T-helper 17 cell (primary cell): Measurements from ENCODE around the gene TRAK1. TPM values are rescaled to one million over a fixed set of nuclear protein-coding genes. Genes with fewer than 3 reads are reported as not detected.
A peak's percentile ranks its signal among the peaks of the same experiment; 100 is the strongest.

Experiments used
- ATAC-seq: fragments of 150-1000 bp; cut with Tn5 transposase; 2 replicates; pipeline ENCODE4 v1.10.0; 2021; ENCODE audit warnings: mild to moderate bottlenecking, moderate library complexity
- DNase-seq, 3 donors: peaks; one replicate each; pipeline versions ENCODE4 v3.0.0 to v3.0.0-alpha.2; 2020 to 2021
- H3K9me3 ChIP-seq: one replicate; pipeline ENCODE4 v1.7.0; 2013; ENCODE audit warnings: low read length, mild to moderate bottlenecking; ENCODE audit not compliant: control insufficient read depth, poor library complexity, severe bottlenecking
- H3K27ac Mint-ChIP-seq: one replicate; pipeline ENCODE4 v1.8.0; 2022; ENCODE audit warnings: mild to moderate bottlenecking, moderate library complexity, mixed read lengths
- H3K27me3 Mint-ChIP-seq: one replicate; pipeline ENCODE4 v1.8.0; 2022; ENCODE audit warnings: mixed read lengths
- H3K36me3 Mint-ChIP-seq: one replicate; pipeline ENCODE4 v1.8.0; 2022; ENCODE audit warnings: low read depth, mixed read lengths
- H3K4me1 Mint-ChIP-seq: one replicate; pipeline ENCODE4 v1.8.0; 2022; ENCODE audit warnings: mild to moderate bottlenecking, mixed read lengths
- H3K4me3 Mint-ChIP-seq: one replicate; pipeline ENCODE4 v1.8.0; 2022; ENCODE audit warnings: mild to moderate bottlenecking, moderate library complexity, mixed read lengths
- total RNA-seq, 4 donors: library from RNA in 2 of 4; stranded (reverse) in 2 of 4; gene quantifications; one replicate each; pipeline ENCODE4 v1.2.3 and lab custom pipeline; 2022 to 2026

TRAK1 gene
- total RNA-seq, 2 donors from 2014 or later: 22.6 to 23.8 TPM

DNA sequence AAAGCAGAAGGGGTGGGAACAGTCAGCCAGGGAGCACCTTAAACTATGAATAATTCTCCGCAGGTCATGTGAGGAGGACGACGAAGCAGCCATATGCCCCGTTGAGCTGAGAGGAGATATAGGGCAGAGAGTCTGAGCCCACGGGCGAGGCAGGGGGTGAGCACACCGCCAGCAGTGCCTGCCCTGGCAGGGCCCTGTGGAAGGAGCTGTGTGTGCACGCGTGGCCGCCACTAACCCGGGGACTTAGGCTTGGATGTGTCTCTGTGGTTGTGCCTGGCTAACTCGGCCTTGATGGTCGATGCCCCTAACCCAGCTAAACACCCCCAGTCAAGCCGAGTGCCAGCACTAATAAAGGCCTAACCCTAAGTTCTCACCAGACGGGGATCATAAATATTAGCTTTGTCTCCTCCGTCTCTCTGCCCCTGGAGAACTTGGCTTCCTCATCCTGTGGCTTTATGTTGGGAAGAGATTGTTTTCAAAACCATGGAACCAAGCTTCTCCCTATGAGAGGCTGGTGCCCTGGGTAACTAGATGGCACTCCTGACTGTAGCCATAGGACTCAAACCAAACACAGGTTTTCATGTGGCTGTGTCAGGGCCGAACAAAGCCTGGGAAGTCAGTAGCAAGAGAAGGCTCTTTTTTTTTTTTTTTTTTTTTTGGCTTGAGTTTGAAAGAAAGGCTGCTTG is 129.4 kb downstream of the TRAK1 start:
- DNase-seq (no peak), ATAC-seq (no peak)
- H3K27ac Mint-ChIP-seq: no peak overlapping the region
- H3K36me3 Mint-ChIP-seq: peaks cover 7% of the 10 kb centered on the region
- no peaks in the 10 kb centered on the region for H3K27me3 Mint-ChIP-seq
- H3K9me3 ChIP-seq: no peaks in the 10 kb centered on the region
- H3K4me1 Mint-ChIP-seq: peaks cover 15% of the 10 kb centered on the region
- no peak overlapping the region for H3K4me3 Mint-ChIP-seq

DNA sequence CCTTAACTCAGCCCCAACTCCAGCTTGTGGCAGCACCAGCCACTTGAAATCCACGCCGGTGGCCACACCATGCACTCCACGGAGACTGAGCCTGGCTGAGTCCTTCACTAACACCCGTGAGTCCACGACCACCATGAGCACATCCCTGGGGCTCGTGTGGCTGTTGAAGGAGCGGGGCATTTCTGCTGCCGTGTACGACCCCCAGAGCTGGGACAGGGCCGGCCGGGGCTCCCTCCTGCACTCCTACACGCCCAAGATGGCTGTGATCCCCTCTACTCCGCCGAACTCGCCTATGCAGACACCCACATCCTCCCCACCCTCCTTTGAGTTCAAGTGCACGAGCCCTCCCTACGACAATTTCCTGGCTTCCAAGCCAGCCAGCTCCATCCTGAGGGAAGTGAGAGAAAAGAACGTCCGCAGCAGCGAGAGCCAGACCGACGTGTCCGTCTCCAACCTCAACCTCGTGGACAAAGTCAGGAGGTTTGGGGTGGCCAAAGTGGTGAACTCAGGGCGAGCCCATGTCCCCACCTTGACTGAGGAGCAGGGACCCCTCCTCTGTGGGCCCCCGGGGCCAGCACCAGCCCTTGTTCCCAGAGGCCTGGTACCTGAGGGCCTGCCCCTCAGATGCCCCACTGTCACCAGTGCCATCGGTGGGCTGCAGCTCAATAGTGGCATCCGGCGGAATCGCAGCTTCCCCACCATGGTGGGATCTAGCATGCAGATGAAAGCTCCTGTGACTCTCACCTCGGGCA is 132.0 kb downstream of the TRAK1 start:
- Mint-ChIP-seq H3K4me1 (peaks cover 4% of the 10 kb centered on the region), H3K4me3 (no peak overlapping the region), H3K27ac (no peak overlapping the region), H3K36me3 (peaks cover 4% of the 10 kb centered on the region), H3K27me3 (no peaks in the 10 kb centered on the region)
- no peaks in the 10 kb centered on the region for H3K9me3 ChIP-seq
- no peak for ATAC-seq
- DNase-seq: no peak

DNA sequence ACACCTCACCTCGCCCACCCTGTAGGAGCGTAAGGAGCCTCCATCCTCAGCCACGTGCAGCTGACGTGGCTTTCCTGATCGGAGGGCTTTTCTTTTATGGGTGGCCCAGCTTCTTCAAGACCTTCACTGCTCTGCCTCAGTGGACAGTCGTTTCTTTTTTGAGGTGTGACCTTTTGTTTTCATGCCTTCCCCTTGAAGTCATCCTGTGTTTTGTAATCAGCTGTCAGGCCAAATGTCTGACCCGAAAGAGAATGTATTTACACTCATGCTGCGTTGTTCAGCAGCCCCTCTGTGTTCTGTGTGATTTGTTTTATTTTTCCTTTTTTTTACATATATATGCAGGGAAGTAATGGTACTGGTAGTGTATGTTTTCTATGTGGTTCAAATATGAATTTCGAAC is 133.0 kb downstream of the TRAK1 start:
- DNase-seq: no peak
- Mint-ChIP-seq H3K27ac (no peak overlapping the region), H3K4me1 (peaks cover 4% of the 10 kb centered on the region), H3K36me3 (peaks cover 4% of the 10 kb centered on the region), H3K4me3 (no peak overlapping the region), H3K27me3 (no peaks in the 10 kb centered on the region)
- ATAC-seq: no peak
- H3K9me3 ChIP-seq: no peaks in the 10 kb centered on the region

DNA sequence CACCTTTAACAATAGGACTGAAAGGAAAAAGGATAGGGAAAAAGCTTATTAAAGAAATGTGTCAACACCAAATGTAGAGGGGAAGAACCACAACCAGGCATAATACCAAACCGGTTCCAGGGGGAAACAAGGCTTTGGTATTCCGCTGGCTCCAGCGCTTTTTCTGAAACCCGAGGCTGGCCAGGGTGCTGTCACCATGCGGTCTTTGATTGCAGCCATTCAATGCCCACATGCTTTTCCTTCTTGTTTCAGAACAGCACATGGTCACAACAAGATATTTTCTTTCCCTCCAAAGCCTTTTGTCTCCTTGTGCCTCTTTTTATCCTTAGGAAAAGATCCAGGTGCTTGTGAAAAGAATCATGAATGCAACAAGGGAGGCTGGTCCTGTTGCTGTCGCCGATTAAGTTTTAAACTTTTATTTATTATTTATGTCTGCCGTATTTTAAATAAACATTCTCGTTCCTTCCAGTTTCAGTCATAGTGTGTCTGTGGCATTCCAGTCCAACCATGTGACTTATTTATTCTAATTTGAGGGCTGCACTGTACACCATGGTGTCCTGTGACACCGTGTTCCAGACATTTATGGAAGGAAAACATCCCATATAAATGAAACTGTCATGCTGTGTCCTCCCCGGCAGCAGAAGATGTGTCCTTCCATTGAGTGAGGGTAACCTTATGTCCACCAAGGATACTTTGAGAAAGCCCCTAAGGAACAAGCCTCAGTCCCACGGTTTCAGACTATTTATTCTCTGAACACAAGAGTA is 133.7 kb downstream of the TRAK1 start:
- Mint-ChIP-seq H3K27me3 (peaks cover 6% of the 10 kb centered on the region), H3K27ac (no peak overlapping the region), H3K4me1 (peaks cover 4% of the 10 kb centered on the region), H3K4me3 (no peak overlapping the region), H3K36me3 (peaks cover 4% of the 10 kb centered on the region)
- H3K9me3 ChIP-seq: no peaks in the 10 kb centered on the region
- ATAC-seq (no peak), DNase-seq (no peak)

DNA sequence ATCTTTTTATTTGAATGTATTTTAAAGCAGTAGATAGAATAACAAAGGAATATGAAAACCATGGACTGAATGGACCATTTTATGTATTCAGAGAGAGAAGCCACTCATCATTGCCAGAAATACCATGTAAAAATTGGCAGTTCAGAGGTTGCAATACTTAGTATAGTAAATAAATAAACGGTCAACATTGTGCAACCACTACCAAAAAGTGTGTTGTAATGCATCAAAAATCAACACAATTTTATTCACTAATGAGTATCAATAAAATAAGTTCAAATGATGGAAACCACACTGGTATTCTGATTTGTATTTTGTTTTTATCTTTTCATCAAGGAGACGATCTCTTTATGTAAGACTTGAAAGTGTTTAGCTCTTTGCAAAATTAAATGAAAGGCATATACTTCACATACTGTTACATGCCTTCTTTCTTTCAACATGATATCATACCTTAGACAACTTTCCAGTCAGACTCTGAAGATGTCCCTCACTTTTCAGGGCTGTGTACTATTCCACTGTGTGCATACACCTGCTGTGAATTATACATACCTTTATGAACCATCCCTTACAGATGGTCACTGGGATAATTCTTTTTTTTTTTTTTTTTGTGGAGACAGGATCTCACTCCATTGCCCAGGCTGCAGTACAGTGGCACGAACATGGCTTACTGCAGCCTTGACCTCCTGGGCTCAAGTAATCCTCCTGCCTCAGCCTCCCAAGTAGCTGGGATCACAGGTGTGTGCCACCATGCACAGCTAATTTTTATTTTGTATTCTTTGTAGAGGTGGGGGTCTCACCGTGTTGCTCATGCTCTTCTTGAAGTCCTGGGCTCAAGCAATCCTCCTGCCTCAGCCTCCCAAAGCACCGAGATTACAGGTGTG is 134.6 kb downstream of the TRAK1 start:
- Mint-ChIP-seq H3K27ac (no peak overlapping the region), H3K27me3 (peaks cover 6% of the 10 kb centered on the region), H3K4me3 (no peak overlapping the region), H3K4me1 (peaks cover 4% of the 10 kb centered on the region), H3K36me3 (peaks cover 4% of the 10 kb centered on the region)
- DNase-seq (no peak), ATAC-seq (no peak)
- H3K9me3 ChIP-seq: no peaks in the 10 kb centered on the region

DNA sequence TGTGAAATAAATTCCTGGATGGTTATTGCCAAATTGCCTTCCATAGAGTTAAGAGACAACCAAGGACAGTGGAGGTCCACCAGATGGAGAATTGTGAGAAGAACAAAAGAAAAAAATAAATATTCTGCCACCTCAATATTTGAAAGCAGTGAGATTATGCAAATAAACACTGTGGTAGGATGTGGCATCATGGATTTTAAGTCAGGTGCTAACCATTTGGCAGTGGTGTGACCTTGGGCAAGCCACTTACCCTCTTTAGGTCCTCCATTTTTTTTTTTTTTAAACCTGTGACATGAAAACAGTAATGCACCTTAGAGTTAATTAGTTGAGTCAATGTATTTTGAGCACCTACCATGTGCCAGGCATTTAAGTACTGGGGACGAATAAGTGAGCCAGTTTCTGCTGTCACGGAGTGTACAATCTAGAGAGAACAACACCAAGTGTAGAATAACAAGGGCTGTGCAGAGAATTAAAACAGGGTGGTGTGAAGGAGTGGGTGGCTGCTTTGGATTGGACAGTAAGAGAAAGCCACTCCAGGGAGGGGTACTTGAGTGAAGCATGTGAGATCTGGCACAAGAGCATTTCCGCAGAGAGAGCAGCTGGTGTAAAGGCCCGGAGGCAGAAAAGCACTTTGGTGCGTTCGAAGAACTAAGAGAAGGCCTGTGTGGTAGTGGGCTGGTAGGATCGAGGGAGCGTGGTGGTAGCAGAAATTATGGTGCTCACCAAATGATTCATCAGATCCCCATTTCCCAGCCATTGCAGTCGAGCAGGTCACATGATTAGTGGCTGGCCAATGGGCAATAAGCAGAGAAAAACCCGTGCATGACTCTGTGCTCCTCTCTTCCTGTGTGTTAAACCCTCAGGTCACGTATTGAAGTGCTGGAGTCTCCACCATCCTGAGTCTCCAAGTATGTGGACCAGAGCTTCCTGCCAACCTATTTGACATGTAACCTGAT is 135.6 kb downstream of the TRAK1 start:
- peaks cover 4% of the 10 kb centered on the region for H3K4me1 Mint-ChIP-seq
- no peak overlapping the region for H3K4me3 Mint-ChIP-seq
- no peak for DNase-seq
- peaks cover 4% of the 10 kb centered on the region for H3K36me3 Mint-ChIP-seq
- peaks cover 6% of the 10 kb centered on the region for H3K27me3 Mint-ChIP-seq
- H3K9me3 ChIP-seq: no peaks in the 10 kb centered on the region
- H3K27ac Mint-ChIP-seq: no peak overlapping the region
- no peak for ATAC-seq

DNA sequence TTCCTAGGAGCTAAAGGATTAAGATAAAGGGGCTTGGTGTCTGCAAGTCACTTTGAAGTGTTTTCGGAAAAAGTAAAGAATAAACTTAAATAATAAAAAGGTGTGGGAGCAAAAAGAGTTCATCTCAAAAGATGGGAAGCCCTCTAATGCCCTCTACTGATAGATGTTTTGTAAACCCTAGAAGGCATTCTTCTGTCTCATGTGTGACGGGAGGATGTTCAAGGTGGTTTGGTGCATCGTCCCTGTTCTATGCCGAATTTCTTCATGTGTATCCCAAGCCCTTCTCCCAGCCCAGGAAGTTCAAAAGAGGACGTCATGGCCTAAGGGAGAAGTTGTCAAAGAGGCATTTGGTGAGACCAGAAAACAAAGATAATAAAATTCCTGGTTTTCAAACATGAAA is 137.6 kb downstream of the TRAK1 start:
- peaks cover 4% of the 10 kb centered on the region for H3K36me3 Mint-ChIP-seq
- no peaks in the 10 kb centered on the region for H3K9me3 ChIP-seq
- no peak for ATAC-seq
- peaks cover 6% of the 10 kb centered on the region for H3K27me3 Mint-ChIP-seq
- DNase-seq: no peak
- H3K4me3 Mint-ChIP-seq: no peak overlapping the region
- H3K4me1 Mint-ChIP-seq: peaks cover 4% of the 10 kb centered on the region
- H3K27ac Mint-ChIP-seq: no peak overlapping the region

DNA sequence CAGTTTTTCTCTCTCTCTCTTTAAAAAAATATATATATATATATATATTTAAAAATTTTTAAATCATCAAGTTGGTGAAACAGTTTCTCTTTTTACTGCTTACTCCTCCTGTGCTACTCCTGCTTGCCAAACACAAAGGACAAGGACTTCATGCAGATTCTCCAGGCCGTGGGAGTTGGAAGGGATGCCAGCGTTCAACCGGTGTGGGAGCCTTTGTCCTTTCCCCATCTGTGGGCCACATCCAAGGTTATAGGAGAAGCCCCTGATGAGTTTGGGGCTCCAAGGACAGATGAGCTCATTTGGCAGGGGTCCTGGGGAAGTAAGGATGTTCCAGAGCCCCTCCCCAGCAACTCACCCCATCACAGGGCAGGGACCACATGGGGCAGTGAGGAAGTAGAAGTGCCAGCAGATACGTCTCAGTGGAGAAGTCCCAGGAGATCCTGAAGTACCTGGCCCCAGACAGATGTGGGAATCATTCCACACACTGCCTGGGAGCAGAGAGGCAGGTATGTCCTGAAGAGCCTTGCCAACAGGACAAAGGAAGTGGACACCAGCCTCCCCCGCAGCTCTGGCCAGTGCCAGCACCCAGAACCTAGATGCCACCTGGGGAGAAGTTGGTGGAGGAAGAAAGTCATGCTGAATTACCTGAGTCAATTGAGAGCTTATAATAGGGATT is 138.2 kb downstream of the TRAK1 start:
- H3K9me3 ChIP-seq: no peaks in the 10 kb centered on the region
- DNase-seq (no peak), ATAC-seq (no peak)
- Mint-ChIP-seq H3K36me3 (peaks cover 3% of the 10 kb centered on the region), H3K27me3 (peaks cover 11% of the 10 kb centered on the region), H3K4me3 (no peak overlapping the region), H3K27ac (no peak overlapping the region), H3K4me1 (peaks cover 4% of the 10 kb centered on the region)

DNA sequence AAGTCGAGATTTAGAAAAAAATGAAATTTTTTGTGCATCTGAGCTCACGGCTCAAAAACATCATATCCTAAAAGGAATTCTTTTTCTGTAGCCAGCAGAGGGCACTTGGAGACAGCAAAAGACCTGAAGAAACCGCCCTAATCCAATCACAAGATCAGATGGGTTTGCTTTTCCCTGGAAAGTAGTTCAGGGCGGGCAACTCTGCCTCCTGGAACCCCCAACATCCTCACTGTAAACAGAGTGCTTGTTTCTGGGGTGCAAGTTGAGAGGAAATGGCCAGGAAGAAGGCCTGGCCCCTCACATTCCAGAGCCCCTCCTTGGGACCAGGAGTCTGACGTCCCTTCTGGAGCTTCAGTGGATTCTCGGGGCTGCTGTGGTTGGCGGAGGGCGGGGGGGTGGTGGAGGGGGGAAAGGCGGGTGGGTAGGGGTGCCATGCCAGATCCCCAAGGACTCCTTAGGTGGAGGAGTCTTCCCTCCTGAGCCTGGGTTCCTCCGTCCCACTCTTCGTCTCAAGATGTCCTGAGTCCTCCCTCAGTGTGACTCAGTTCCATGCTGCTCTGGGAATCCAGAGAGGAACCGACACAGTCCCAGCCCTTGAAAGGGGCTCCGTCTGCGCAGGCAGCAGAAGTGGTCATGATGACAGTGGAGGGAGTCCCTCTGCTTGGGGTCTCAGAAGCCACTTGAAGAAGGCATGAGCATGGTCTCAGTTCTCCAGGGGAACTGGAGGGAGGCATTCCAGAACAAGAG is 139.0 kb downstream of the TRAK1 start:
- ATAC-seq: no peak
- Mint-ChIP-seq H3K36me3 (peaks cover 3% of the 10 kb centered on the region), H3K27ac (no peak overlapping the region), H3K4me1 (peaks cover 4% of the 10 kb centered on the region), H3K4me3 (peak overlapping the region; percentile 64), H3K27me3 (peaks cover 18% of the 10 kb centered on the region)
- H3K9me3 ChIP-seq: no peaks in the 10 kb centered on the region
- no peak for DNase-seq

DNA sequence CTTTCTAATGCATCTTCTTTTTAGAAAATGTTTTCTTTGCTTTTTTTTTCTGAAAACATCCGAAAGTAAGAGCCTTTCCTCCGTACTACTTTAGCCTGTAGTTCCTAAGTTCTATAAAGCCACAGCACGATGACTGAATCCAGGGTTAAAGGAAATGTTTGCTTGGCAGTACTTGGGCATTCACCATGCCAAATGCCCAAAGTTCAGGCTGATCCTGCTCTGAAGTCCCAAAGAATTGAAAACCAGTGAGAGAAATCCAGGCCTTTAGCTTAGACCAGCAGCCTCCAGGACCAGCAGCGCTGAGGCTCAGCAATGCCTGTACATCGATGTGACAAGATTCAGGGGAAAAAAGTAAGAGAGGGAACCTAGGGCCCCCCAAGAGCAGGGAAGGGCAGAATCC is 139.7 kb downstream of the TRAK1 start:
- Mint-ChIP-seq H3K4me3 (no peak overlapping the region), H3K27ac (no peak overlapping the region), H3K27me3 (peaks cover 25% of the 10 kb centered on the region), H3K36me3 (peaks cover 3% of the 10 kb centered on the region), H3K4me1 (peaks cover 4% of the 10 kb centered on the region)
- no peak for ATAC-seq
- H3K9me3 ChIP-seq: no peaks in the 10 kb centered on the region
- no peak for DNase-seq

DNA sequence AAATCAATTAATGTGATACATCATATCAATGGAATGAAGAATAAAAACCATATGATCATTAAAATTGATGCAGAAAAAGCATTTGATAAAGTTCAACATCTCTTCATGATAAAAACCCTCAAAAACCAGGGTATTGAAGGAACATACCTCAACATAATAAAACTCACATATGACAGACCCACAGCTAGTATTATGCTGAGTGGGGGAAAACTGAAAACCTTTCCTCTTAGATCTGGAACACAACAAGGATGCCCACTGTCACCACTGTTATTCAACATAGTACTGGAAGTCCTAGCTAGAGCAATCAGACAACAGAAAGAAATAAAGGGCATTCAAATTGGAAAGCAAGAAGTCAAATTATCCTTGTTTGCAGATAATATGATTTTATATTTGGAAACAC is 144.4 kb downstream of the TRAK1 start:
- ATAC-seq (no peak), DNase-seq (no peak)
- H3K4me3 Mint-ChIP-seq: no peak overlapping the region
- no peak overlapping the region for H3K27ac Mint-ChIP-seq
- no peaks in the 10 kb centered on the region for H3K9me3 ChIP-seq
- peaks cover 26% of the 10 kb centered on the region for H3K27me3 Mint-ChIP-seq
- peaks cover 6% of the 10 kb centered on the region for H3K36me3 Mint-ChIP-seq
- H3K4me1 Mint-ChIP-seq: no peaks in the 10 kb centered on the region
